Stimulated activated CD8-positive, alpha-beta memory T cell treated with anti-CD3 and anti-CD28 coated beads, Interleukin-12 subunit alpha, Interleukin-12 subunit beta, amount 100 ng/mL, for 1 hour (primary cell): ENCODE measurements around the gene DNAJA4.

Experiments used
- DNase-seq: peaks from one replicate; pipeline ENCODE4 v3.0.0-alpha.2; 2020; ENCODE audit warnings: low read depth

Gene DNAJA4

DNA sequence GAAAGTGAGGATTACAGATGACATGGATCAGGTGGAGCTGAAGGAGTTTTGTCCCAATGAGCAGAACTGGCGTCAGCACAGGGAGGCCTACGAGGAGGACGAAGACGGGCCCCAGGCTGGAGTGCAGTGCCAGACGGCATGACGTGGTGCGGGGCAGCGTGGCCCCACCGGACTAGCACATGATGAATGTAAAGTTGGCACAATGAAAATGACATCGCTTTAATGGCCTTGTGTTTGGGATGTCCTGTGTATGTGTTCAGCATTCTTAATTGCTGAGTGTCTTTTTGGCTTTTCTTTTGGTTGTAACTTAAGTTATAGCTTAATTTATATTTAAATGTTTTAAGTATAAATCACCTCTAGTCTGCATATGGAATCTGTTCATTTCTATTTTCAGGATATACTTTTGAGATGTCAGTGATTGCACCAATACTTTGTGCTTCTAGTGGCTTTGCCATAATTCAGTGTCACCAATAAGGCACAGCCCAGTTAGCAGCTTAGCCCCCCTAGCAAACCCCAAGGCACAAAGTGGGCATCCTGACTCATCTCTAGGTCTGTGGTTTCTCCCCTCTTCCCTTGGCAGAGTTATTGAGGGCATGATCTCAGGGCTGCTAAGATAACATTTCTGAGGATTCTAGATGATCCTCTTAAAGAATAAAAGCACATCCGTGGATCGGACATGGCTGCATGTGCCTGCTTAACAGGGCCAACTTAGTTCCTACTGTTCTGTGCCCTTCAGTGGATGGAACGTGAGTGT, 16.1 kb downstream of the DNAJA4 start:
- DNase-seq: no peak

DNA sequence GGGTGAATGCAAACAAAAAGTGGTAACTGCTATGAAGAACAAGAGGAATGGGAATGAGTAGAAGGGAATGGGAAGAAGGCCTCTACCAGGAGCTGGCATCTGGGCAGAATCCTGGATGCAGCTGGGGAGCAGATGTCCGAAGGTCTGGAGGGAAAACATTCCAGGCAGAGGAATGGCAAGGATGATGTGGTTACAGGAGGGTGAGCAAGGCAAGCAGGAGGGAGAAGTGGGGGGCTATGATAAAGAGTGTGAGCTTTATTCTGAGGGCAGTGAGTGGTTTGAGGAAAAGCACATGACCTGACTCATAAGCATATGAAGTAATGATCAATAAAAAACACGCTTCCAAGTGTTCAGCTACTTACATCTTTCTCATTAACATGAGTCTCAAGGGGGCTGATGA, 18.0 kb downstream of the DNAJA4 start:
- no peak for DNase-seq

DNA sequence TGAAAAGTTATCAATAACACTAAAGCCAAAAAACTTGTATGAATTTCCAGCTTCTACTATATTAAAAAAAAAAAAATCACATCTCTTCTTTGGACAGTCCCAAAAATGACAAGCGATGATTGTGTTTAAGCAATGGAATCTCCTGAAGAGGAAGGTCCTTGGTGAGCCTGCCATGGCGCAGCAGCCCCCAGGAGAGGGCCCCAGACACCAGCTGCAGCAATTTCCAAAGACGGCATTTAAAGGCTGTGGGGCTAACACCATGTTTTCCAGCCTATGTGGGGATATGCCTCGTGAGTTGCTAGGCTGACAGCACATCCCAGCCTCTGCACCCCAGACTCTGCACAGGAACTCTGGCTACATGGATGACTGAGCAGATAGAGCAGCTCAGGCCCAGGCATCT, 20.4 kb downstream of the DNAJA4 start:
- DNase-seq: no peak

DNA sequence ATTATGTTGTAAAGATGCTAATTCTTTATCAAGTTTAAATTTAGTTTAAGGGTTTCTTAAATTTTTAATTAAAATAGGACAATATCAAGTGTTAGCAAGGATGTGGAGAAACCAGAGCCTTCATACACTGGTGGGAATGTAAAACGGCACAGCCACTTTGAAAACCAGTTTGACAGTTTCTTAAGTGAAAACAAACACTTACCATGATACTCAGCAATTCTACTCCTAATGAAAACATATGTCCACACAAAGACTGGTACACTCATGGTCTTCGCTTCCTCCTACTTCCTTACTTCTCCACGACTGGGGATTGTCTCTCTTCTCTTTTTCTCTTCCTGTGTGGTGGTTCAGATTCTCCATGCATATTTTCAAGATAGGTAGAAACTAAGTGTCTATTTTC, 25.9 kb downstream of the DNAJA4 start:
- no peak for DNase-seq

DNA sequence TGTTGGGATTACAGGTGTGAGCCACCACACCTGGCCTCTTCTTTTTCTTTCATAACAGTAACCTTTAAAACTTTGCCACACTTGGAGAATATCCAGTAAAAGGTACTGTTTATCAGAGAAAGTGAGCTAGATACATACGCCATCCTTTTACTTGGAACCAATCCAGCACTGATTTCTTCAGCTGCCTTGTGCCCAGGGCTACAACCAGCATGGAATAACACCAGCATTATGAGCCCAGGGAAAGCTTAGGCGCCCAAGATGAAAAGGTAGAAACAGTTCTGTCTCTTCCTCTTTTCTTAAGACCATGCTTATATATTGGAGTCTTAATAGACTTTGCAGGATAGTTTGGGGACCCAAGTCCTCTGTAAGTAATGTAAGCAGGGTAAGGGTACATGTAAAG, 26.7 kb downstream of the DNAJA4 start:
- no peak for DNase-seq

DNA sequence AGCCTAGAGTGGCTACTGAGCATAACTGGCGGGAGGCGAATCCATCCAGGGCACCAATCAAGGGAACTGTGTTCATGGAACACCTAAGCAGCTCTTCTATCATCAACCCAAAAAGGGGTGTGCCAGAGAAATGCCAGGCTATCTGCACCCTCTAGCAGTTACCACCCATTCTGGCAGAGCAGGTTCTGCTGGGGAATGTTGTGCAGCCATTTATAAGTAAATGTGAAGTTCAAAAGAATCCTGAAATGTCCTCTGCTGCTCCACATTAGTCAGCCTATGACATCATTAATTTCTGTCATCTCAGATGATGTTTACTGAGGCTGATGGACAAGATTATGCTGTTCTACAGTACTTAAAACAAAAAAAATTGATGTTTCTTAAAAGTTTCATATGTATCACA, 27.3 kb downstream of the DNAJA4 start:
- DNase-seq: no peak

GRCh38 chr15:78292219-78292618, 27.9 kb downstream of the DNAJA4 start:
- no peak for DNase-seq

GRCh38 chr15:78299101-78299930, 35.0 kb downstream of the DNAJA4 start, which contains the start of gene SKIC8:
Gene SKIC8 (minus strand): TSS chr15:78299609. CDS start chr15:78295686, 3,923 bp downstream.
- peak; percentile 75 for DNase-seq

- DNase-seq: no peak
Observed at GRCh38 chr15:78301326-78301725, 37.0 kb downstream of the DNAJA4 start.

GRCh38 chr15:78301828-78302227, 37.5 kb downstream of the DNAJA4 start:
- DNase-seq: no peak

DNA sequence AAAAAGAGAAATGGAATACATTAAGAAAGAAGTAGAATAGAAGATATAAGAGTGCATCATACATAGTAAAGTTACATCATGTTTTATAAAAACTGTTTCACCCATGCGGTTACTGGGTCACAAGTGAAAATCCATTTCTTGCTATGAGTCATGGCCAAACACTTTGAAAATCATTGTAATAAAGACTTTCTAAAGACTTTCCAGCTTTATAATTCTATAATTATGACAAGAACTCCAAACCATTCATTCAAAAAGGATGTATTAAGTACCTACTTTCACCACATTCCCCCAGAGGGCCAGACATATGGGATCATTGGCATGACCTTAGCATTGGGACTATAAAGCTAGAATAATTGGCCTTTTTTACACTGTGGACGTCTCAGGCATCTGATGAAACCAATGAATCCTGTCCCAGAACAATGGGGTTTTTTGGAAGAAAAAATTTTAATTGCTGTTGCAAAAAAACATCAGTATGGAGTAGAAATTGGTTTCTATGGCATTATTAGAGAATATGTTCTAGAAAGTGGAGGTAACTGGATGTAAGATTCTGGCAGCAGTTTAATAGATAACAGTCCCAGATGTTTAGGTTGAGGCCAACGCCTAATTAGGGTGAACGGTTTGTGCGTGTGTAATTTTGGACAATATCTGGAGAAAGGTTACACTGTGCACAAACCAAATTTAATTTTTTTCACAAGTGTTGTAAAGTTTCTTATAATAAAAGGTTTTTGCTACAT, 38.4 kb downstream of the DNAJA4 start:
- DNase-seq: no peak

DNA sequence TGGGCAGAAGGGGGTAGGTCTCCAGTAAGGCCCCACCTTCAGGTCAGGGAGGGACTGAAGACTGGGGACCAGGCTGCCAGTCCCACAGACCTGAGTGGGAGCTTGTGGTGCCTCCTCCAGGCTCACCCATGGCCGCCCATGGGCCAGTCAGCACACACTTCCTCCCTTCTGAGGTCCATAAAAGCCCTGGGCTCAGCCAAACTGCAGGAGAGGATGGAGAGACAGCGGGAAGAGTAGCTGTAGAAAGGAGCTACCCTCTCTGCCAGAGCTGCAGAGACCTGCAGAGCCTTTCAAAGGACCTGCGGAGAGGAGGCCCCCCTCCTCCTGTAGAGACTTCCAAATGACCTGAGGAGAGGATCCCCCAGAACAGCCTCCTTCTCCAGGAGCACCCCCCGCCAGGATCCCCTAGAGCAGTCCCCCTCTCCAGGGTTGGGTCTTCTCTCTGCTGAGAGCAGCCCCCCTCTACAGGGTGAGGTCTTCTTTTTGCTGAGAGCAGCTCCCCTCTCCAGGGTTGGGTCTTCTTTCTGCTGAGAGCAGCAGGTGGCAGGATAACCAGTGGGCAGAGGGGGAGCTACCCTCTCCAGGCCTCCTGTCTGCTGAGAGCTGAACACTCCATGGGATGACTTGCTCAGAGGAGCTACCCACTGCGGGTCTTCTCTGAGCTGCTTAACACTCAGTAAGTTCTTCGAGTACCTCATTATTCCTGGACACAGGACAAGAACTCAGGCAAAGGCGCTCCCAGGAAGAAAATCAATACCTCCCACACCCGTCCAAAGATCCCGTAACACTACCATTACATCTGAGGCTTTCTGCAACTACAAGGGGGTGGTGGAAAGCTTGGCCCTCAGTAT, 40.1 kb downstream of the DNAJA4 start:
- DNase-seq: no peak

- DNase-seq: no peak
Observed at GRCh38 chr15:78306176-78306774, 41.9 kb downstream of the DNAJA4 start.

- no peak for DNase-seq
Observed at GRCh38 chr15:78307976-78308375, 43.6 kb downstream of the DNAJA4 start.

GRCh38 chr15:78308422-78309032, 44.2 kb downstream of the DNAJA4 start:
- DNase-seq: peak; percentile 10

DNA sequence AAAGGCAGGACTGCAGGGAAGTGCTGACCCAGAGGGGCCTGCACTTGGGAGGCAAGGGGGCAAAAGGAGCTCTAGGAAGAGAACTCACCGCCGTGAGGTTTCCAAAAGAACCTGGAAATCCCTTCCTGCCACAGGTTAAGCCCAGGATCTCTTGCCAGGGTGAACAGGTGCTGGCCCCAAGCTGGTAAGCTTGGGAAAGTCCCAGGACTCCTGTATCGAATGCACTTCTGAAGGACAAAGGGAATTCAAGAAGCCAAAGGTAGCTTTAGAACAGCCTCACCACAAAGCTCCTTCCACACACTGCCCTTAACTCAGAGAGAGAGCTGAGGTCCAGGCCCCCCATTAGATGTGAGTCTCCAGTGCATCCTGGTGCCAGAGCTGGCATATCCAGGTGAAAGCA, 46.9 kb downstream of the DNAJA4 start:
- no peak for DNase-seq

DNA sequence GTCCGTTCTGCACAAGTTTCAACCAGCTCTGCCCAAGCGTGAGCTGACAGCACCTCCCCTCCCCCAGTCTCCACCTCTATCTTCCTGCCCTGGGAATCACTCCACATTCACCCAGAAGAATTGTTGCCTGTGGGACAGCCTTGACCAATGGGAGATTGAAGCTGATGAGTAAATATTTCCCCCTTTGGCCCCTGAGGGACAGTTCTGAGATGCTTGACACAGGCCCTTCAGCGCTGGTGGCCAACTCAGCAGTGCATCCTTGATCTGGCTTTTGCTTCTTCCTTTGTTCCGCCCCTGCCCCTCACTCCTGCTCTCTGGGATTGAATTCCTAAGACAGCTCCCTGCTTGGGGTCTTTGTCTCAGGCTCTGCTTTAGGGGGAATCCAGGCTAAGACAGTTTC, 48.2 kb downstream of the DNAJA4 start:
- DNase-seq: no peak

- DNase-seq: no peak
Observed at GRCh38 chr15:78312957-78313356, 48.6 kb downstream of the DNAJA4 start.

GRCh38 chr15:78313383-78313782, 49.0 kb downstream of the DNAJA4 start:
- DNase-seq: no peak

- DNase-seq: no peak
Observed at GRCh38 chr15:78314181-78314581, 49.8 kb downstream of the DNAJA4 start.
